Liver (tissue), 3 donors: Measurements from ENCODE around the gene ERBB3.

ENCODE experiments used
- CTCF ChIP-seq: fragments of 150-350 bp; IDR thresholded peaks from 2 replicates; pipeline ENCODE4 v1.5.1; 2017; ENCODE audit warnings: improper control_type of control experiment, low read depth, low read length; ENCODE audit not compliant: missing input control
- EGR1 ChIP-seq, 2 donors: IDR thresholded peaks; 2 replicates each; pipeline ENCODE4 v1.6.1; 2016 to 2018; ENCODE audit warnings: antibody characterized with exemption in 2 of 2, low read depth in 2 of 2
- RAD21 ChIP-seq, 2 donors: IDR thresholded peaks; 2 replicates each; pipeline ENCODE4 v1.6.1; 2016; ENCODE audit warnings: antibody characterized with exemption in 2 of 2, mild to moderate bottlenecking in 2 of 2
- TF ChIP-seq, protein P1 (sequence below): IDR thresholded peaks from 2 replicates; pipeline ENCODE4 v1.6.1; 2016; ENCODE audit warnings: antibody characterized with exemption
- TF ChIP-seq, protein P2 (sequence below): IDR thresholded peaks from 2 replicates; pipeline ENCODE4 v1.6.1; 2016; ENCODE audit warnings: antibody characterized with exemption
- donor health status: healthy.
- donor health status: healthy.

- TF ChIP-seq CTCF (no peak), EGR1 (IDR thresholded peaks at IDR 0.05; ENCODE audit: low read depth in 2 of 2) (no peak), RAD21 (IDR thresholded peaks at IDR 0.05) (no peak)
- TF ChIP-seq, protein P1, sequence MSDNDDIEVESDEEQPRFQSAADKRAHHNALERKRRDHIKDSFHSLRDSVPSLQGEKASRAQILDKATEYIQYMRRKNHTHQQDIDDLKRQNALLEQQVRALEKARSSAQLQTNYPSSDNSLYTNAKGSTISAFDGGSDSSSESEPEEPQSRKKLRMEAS = no peak
- TF ChIP-seq, protein P2, sequence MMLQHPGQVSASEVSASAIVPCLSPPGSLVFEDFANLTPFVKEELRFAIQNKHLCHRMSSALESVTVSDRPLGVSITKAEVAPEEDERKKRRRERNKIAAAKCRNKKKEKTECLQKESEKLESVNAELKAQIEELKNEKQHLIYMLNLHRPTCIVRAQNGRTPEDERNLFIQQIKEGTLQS = no peak
Measured at GRCh38 chr12:56126732-56127239, 46.8 kb downstream of the ERBB3 start.
